WERI-Rb-1 (cell line): ENCODE measurements around the gene SCO2.
"Not testable (repeated sequence)": the region's sequence is repeated elsewhere in the genome, so short reads cannot be mapped to it uniquely, and the experiment has no call there.

Experiments used
- DNase-seq: peaks from one replicate; pipeline ENCODE4 v3.0.0-alpha.2; 2020
- H3K27ac ChIP-seq: fragments of 250-450 bp; sonication (Bioruptor Pico); 2 replicates; pipeline ENCODE4 v1.5.1; 2020; ENCODE audit warnings: mild to moderate bottlenecking, moderate library complexity
- H3K27me3 ChIP-seq: fragments of 250-450 bp; sonication (Bioruptor Pico); 2 replicates; pipeline ENCODE4 v1.5.1; 2021; ENCODE audit warnings: mild to moderate bottlenecking, low read depth, moderate library complexity; ENCODE audit not compliant: insufficient read depth, severe bottlenecking
- H3K36me3 ChIP-seq: fragments of 250-450 bp; sonication (Bioruptor Pico); 2 replicates; pipeline ENCODE4 v1.5.1; 2020; ENCODE audit warnings: mild to moderate bottlenecking, moderate library complexity
- H3K4me3 ChIP-seq: 2 replicates; pipeline ENCODE4 v1.5.1; 2011; ENCODE audit warnings: low read depth, mild to moderate bottlenecking, control low read depth, low read length
- H3K9me3 ChIP-seq: fragments of 250-450 bp; sonication (Bioruptor Pico); 2 replicates; pipeline ENCODE4 v1.5.1; 2021; ENCODE audit warnings: mild to moderate bottlenecking, moderate library complexity; ENCODE audit not compliant: severe bottlenecking
- TF ChIP-seq, protein P1 (sequence below): IDR thresholded peaks from 2 replicates; pipeline ENCODE4 v1.5.1; 2011; ENCODE audit warnings: low read depth, mild to moderate bottlenecking, control low read depth, inconsistent platforms, low read length

The SCO2 gene

DNA sequence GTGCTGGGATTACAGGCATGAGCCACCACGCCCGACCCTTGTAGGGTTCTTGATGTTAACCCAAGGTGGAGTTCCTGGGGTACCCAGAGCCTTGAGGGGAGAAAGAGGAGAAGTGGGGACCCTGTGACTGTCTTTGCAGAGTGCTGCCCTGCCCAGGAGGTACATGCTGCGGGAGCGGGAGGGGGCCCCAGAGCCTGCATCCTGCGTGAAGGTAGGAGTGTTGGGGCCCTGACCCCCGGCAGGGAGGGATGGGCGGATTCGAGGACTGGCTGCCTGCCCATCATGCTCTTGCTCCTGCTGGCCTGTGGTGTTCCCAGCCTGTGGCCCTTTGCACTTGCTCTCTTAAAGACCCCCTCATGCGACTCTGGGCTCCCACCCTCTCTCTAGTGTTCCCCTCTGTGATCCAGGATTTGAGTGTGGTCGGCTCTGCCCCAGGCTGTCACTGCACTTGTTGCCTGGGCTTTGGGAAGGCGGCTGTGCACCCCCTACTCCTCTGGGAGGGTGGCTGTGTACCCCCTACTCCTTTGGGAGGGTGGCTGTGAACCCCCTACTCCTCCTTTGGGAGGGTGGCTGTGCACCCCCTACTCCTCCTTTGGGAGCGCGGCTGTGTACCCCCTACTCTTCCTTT lies 4.5 kb downstream of the SCO2 start:
- Histone ChIP-seq H3K36me3 (peaks cover 87% of the 10 kb centered on the region), H3K9me3 (no peaks in the 10 kb centered on the region), H3K4me3 (no peak overlapping the region), H3K27me3 (no peaks in the 10 kb centered on the region), H3K27ac (no peak overlapping the region)
- DNase-seq = no peak
- TF ChIP-seq, protein P1, sequence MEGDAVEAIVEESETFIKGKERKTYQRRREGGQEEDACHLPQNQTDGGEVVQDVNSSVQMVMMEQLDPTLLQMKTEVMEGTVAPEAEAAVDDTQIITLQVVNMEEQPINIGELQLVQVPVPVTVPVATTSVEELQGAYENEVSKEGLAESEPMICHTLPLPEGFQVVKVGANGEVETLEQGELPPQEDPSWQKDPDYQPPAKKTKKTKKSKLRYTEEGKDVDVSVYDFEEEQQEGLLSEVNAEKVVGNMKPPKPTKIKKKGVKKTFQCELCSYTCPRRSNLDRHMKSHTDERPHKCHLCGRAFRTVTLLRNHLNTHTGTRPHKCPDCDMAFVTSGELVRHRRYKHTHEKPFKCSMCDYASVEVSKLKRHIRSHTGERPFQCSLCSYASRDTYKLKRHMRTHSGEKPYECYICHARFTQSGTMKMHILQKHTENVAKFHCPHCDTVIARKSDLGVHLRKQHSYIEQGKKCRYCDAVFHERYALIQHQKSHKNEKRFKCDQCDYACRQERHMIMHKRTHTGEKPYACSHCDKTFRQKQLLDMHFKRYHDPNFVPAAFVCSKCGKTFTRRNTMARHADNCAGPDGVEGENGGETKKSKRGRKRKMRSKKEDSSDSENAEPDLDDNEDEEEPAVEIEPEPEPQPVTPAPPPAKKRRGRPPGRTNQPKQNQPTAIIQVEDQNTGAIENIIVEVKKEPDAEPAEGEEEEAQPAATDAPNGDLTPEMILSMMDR = no peak

GRCh38 chr22:50520184-50520583 lies 5.2 kb downstream of the SCO2 start:
- DNase-seq, H3K27me3 ChIP-seq, H3K27ac ChIP-seq, H3K9me3 ChIP-seq, H3K4me3 ChIP-seq: not testable (repeated sequence)
- H3K36me3 ChIP-seq = peaks cover 88% of the 10 kb centered on the region

GRCh38 chr22:50519151-50519550 lies 6.2 kb downstream of the SCO2 start:
- H3K9me3 ChIP-seq = no peaks in the 10 kb centered on the region
- TF ChIP-seq, protein P1 = no peak
- no peak overlapping the region for H3K27ac ChIP-seq
- no peak for DNase-seq
- H3K27me3 ChIP-seq = no peaks in the 10 kb centered on the region
- no peak overlapping the region for H3K4me3 ChIP-seq
- H3K36me3 ChIP-seq = peaks cover 92% of the 10 kb centered on the region

- Histone ChIP-seq H3K27me3 (no peaks in the 10 kb centered on the region), H3K4me3 (no peak overlapping the region), H3K27ac (no peak overlapping the region), H3K36me3 (peaks cover 89% of the 10 kb centered on the region), H3K9me3 (no peaks in the 10 kb centered on the region)
- DNase-seq = no peak
- TF ChIP-seq, protein P1 = no peak
Observed at GRCh38 chr22:50518606-50519005, 6.8 kb downstream of the SCO2 start.

DNA sequence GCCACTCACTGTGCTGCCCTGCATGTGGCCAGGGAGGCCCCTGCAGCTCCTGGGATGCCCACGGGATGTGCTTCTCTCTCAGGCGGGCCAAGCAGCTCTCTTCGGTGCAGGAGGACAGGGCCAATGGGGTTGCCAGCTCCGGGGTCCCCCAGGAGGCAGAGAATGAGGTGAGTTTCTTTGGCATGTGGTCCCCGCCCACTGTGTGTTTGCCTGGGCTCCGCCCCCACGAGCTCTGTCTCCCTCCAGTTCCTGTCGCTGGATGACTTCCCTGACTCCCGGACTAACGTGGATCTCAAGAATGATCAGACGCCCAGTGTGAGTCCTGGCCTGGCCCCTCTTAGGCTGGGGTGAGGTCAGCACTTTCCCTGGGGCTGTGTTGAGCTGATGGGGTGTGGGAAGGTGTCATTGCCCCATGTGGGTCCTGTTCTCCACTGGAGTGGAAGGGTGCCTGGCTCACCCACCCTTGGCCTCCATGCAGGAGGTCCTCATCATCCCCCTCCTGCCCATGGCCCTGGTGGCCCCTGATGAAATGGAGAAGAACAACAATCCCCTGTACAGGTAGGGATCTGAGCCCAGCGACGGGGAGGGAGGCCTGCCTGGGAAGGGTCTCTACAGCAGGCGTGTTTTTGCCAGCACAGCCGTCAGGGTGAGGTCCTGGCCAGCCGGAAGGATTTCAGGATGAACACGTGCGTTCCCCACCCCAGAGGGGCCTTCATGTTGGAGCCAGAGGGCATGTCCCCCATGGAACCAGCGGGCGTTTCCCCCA lies 7.7 kb downstream of the SCO2 start:
- H3K4me3 ChIP-seq = no peak overlapping the region
- no peak overlapping the region for H3K27ac ChIP-seq
- no peak for DNase-seq
- H3K36me3 ChIP-seq = peaks cover 84% of the 10 kb centered on the region
- TF ChIP-seq, protein P1 = no peak
- no peaks in the 10 kb centered on the region for H3K27me3 ChIP-seq
- no peaks in the 10 kb centered on the region for H3K9me3 ChIP-seq

GRCh38 chr22:50516891-50517290 lies 8.5 kb downstream of the SCO2 start:
- Histone ChIP-seq H3K9me3 (no peaks in the 10 kb centered on the region), H3K4me3 (no peak overlapping the region), H3K27me3 (no peaks in the 10 kb centered on the region), H3K27ac (no peak overlapping the region), H3K36me3 (peaks cover 81% of the 10 kb centered on the region)
- TF ChIP-seq, protein P1 = no peak
- DNase-seq = no peak
